ENCODE results near the gene PAK5.

Gene PAK5

DNA sequence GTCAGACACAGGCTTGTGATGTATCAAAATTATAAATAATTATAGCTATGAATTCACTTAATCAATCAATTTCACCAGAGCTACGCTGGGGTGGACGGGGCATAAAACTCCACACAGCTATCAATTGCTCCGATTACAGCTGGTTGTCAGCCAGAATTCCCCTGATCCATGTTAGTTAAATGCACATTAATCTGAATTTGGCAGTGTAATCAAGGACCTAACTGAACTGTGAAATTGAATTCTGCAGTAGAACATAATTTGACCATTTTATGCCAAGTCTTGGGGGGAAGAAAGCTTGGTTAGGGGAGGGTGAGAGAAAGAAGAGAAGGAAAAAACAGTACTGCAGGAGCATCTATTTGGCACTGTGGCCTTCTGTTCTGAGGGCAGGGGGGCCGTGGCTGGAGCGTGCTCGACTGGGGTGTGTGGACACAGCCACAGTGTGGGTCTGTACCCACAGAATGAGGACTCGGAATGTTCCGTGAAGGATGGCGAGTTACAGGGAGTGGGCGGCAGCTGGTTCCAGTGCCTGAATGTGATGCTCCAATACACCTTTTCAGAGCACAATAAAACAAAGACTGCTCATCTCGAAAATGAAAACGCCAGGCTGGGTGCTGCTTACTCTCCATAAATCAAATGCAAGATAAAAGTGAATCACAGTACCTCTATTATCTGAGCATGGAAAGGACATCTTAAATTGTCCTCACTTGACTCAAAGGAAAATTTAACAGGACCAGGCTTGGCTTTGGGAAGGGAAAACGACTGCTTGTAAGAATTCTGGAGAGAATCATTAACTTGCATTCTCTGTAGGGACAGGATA, 265.3 kb downstream of the PAK5 start:
- DNase-seq (ENCODE audit: low spot score in 2 of 2) (no peak), ATAC-seq (no peak)
- H3K27ac Mint-ChIP-seq: no peak overlapping the region
- H3K9me3 Mint-ChIP-seq: peaks cover 3% of the 10 kb centered on the region
- no peak overlapping the region for H3K4me3 Mint-ChIP-seq
- no peaks in the 10 kb centered on the region for H3K36me3 Mint-ChIP-seq
- H3K4me1 Mint-ChIP-seq: no peaks in the 10 kb centered on the region

- Mint-ChIP-seq H3K27ac (no peak overlapping the region), H3K9me3 (peaks cover 3% of the 10 kb centered on the region), H3K4me3 (no peak overlapping the region), H3K4me1 (no peaks in the 10 kb centered on the region), H3K36me3 (no peaks in the 10 kb centered on the region)
- ATAC-seq (no peak), DNase-seq (ENCODE audit: low spot score in 2 of 2) (no peak)
These were observed 266.2 kb downstream of the PAK5 start for GRCh38 chr20:9572670-9573069.

GRCh38 chr20:9571783-9572182, 267.1 kb downstream of the PAK5 start:
- no peaks in the 10 kb centered on the region for H3K4me1 Mint-ChIP-seq
- H3K36me3 Mint-ChIP-seq: no peaks in the 10 kb centered on the region
- peaks cover 3% of the 10 kb centered on the region for H3K9me3 Mint-ChIP-seq

DNA sequence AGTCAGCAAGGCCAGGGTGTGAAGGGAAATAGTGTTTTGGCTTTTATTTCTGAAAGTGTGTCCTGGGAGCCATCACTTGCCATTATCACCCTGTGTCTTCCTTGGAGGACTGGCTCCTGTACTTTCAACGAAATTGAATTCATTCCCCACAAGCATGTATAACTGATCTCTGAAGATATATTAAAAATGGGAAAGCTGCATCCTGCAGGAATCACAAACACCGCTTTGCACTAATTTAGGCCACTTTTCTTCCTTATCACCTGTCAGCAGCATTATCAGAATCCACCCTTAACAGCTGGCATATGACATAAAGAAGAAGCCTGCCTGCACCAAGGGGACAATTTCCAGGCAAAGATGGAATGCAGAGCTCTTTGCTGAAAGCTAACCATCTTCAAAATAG, 268.3 kb downstream of the PAK5 start:
- no peak for ATAC-seq
- H3K27ac Mint-ChIP-seq: no peak overlapping the region

More at GRCh38 chr20:9571783-9572182, 267.1 kb downstream of the PAK5 start:
- ATAC-seq (no peak), DNase-seq (ENCODE audit: low spot score in 2 of 2) (no peak)
- Mint-ChIP-seq H3K4me3 (no peak overlapping the region), H3K27ac (no peak overlapping the region)

DNA sequence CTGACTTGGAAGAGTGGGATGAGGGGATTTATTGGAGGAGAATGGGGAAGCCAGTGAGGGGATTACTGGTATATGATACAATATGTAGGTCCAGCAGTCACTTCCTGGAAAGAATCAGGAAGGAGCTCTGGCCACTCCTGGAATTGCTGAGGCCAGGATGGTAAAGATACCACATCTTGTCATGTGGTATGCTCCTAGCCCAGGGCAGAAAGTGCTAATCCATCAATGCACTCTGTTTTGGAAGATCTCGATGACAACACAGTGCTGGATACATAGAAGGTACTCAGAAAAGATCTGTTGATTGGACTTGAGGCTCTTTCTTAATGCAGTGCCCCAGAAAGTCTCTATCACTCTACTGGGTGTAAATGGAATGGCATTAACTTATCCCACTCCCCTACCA, 271.9 kb downstream of the PAK5 start:
- Mint-ChIP-seq H3K36me3 (no peaks in the 10 kb centered on the region), H3K4me1 (no peaks in the 10 kb centered on the region), H3K27ac (no peak overlapping the region), H3K9me3 (peaks cover 3% of the 10 kb centered on the region), H3K4me3 (no peak overlapping the region)
- ATAC-seq (no peak), DNase-seq (ENCODE audit: low spot score in 2 of 2) (no peak)

More for the DNA sequence above, 268.3 kb downstream of the PAK5 start:
- H3K36me3 Mint-ChIP-seq: no peaks in the 10 kb centered on the region
- DNase-seq (ENCODE audit: low spot score in 2 of 2): no peak
- peaks cover 3% of the 10 kb centered on the region for H3K9me3 Mint-ChIP-seq
- no peak overlapping the region for H3K4me3 Mint-ChIP-seq
- H3K4me1 Mint-ChIP-seq: no peaks in the 10 kb centered on the region

DNA sequence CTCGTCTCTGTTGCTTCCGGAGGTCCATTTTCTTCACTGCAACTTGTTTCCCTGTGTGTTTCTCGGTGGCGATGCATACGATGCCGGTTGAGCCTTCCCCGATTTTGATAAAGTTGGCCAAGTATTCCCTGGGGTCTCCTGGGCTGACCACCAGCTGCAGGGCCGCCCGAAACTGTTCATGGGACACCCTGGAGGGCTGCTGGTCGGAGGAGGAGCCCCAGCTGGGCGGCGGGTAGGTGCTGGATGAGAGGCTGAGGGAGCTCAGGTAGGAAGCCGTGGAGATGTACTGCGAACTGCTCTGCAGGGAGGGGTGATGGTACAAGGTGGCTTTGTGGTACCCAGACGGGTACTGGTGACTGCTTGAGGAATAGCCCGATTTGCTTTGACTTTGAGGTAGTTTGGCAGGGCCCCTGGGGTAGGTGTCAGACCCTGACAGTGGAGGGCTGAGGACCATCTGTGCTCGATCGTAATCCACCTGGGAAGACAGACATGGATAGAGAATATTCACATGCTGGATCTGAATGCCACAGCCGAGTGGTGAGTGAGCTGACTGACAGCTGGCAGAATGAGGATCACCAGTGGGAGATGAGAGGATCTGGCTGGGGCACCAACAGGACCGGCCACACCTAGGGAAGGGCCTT, 272.8 kb downstream of the PAK5 start:
- DNase-seq (ENCODE audit: low spot score in 2 of 2) (no peak), ATAC-seq (no peak)
- Mint-ChIP-seq H3K36me3 (no peaks in the 10 kb centered on the region), H3K27ac (no peak overlapping the region), H3K9me3 (peaks cover 3% of the 10 kb centered on the region), H3K4me3 (no peak overlapping the region), H3K4me1 (no peaks in the 10 kb centered on the region)

GRCh38 chr20:9557411-9557810, 281.5 kb downstream of the PAK5 start:
- no peaks in the 10 kb centered on the region for H3K4me1 Mint-ChIP-seq
- H3K9me3 Mint-ChIP-seq: peaks cover 4% of the 10 kb centered on the region
- no peaks in the 10 kb centered on the region for H3K36me3 Mint-ChIP-seq
- no peak for DNase-seq (ENCODE audit: low spot score in 2 of 2)
- no peak overlapping the region for H3K27ac Mint-ChIP-seq
- H3K4me3 Mint-ChIP-seq: no peak overlapping the region
- ATAC-seq: no peak

- ATAC-seq (peak; percentile 26), DNase-seq (ENCODE audit: low spot score in 2 of 2) (no peak)
- Mint-ChIP-seq H3K27ac (no peak overlapping the region), H3K9me3 (peaks cover 4% of the 10 kb centered on the region), H3K36me3 (no peaks in the 10 kb centered on the region), H3K4me3 (no peak overlapping the region), H3K4me1 (no peaks in the 10 kb centered on the region)
These were observed 283.1 kb downstream of the PAK5 start for GRCh38 chr20:9555781-9556180.

GRCh38 chr20:9551808-9552550, 286.9 kb downstream of the PAK5 start:
- H3K27ac Mint-ChIP-seq: no peak overlapping the region
- H3K4me3 Mint-ChIP-seq: no peak overlapping the region
- ATAC-seq: no peak
- DNase-seq (ENCODE audit: low spot score in 2 of 2): no peak
- H3K4me1 Mint-ChIP-seq: no peaks in the 10 kb centered on the region
- peaks cover 4% of the 10 kb centered on the region for H3K9me3 Mint-ChIP-seq
- H3K36me3 Mint-ChIP-seq: no peaks in the 10 kb centered on the region

DNA sequence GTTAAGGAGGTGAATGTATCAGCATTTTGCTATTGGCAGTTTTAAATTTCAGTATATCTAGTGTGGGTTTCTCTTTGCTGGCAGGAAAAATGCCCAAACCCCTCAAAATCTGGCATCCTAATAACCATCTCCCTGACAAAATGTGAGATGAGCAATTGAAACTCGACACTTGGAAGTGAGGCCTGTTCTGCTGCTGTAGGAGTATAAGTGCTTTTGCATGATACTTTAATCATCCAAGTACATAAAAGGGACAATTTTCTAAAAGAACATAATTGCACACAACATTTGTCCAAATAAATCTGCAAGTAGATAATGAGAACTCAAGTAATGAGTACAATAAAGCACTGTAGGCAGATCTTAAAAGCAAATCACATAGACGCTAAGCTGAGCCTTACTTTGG, 288.0 kb downstream of the PAK5 start:
- DNase-seq (ENCODE audit: low spot score in 2 of 2): no peak
- ATAC-seq: no peak
- Mint-ChIP-seq H3K36me3 (no peaks in the 10 kb centered on the region), H3K9me3 (peaks cover 7% of the 10 kb centered on the region), H3K27ac (no peak overlapping the region), H3K4me3 (no peak overlapping the region), H3K4me1 (no peaks in the 10 kb centered on the region)

- Mint-ChIP-seq H3K9me3 (peaks cover 7% of the 10 kb centered on the region), H3K4me3 (no peak overlapping the region), H3K36me3 (no peaks in the 10 kb centered on the region)
These were observed 288.6 kb downstream of the PAK5 start for GRCh38 chr20:9550283-9550682.

GRCh38 chr20:9543214-9543613, 295.7 kb downstream of the PAK5 start:
- DNase-seq (ENCODE audit: low spot score in 2 of 2) (no peak), ATAC-seq (no peak)
- H3K27ac Mint-ChIP-seq: no peak overlapping the region

More at GRCh38 chr20:9550283-9550682, 288.6 kb downstream of the PAK5 start:
- ATAC-seq (no peak), DNase-seq (ENCODE audit: low spot score in 2 of 2) (no peak)
- no peak overlapping the region for H3K27ac Mint-ChIP-seq
- no peaks in the 10 kb centered on the region for H3K4me1 Mint-ChIP-seq

GRCh38 chr20:9535449-9535848, 303.4 kb downstream of the PAK5 start:
- DNase-seq (ENCODE audit: low spot score in 2 of 2): no peak
- Mint-ChIP-seq H3K4me1 (no peaks in the 10 kb centered on the region), H3K4me3 (no peak overlapping the region), H3K27ac (no peak overlapping the region), H3K36me3 (no peaks in the 10 kb centered on the region), H3K9me3 (no peaks in the 10 kb centered on the region)
- ATAC-seq: no peak

More at GRCh38 chr20:9543214-9543613, 295.7 kb downstream of the PAK5 start:
- H3K36me3 Mint-ChIP-seq: no peaks in the 10 kb centered on the region
- H3K4me1 Mint-ChIP-seq: no peaks in the 10 kb centered on the region
- peaks cover 7% of the 10 kb centered on the region for H3K9me3 Mint-ChIP-seq
- no peak overlapping the region for H3K4me3 Mint-ChIP-seq

- DNase-seq (ENCODE audit: low spot score in 2 of 2) (no peak), ATAC-seq (no peak)
- H3K4me1 Mint-ChIP-seq: no peaks in the 10 kb centered on the region
- H3K27ac Mint-ChIP-seq: no peak overlapping the region
- no peaks in the 10 kb centered on the region for H3K9me3 Mint-ChIP-seq
- no peak overlapping the region for H3K4me3 Mint-ChIP-seq
- H3K36me3 Mint-ChIP-seq: no peaks in the 10 kb centered on the region
These were observed 304.9 kb downstream of the PAK5 start for GRCh38 chr20:9534025-9534424.

- H3K36me3 Mint-ChIP-seq: no peaks in the 10 kb centered on the region
- no peak overlapping the region for H3K27ac Mint-ChIP-seq
- no peak overlapping the region for H3K4me3 Mint-ChIP-seq
- DNase-seq (ENCODE audit: low spot score in 2 of 2) (no peak), ATAC-seq (no peak)
- H3K4me1 Mint-ChIP-seq: no peaks in the 10 kb centered on the region
- no peaks in the 10 kb centered on the region for H3K9me3 Mint-ChIP-seq
These were observed 306.6 kb downstream of the PAK5 start for GRCh38 chr20:9532069-9532838.

Measured in stimulated activated effector memory CD8-positive, alpha-beta T cell treated with anti-CD3 and anti-CD28 coated beads, Interleukin-12 subunit alpha, Interleukin-12 subunit beta, amount 100 ng/mL, for 72 hours (primary cell).